Epithelial cell of esophagus (primary cell): ENCODE results near the gene CHD9.

Source experiments
- DNase-seq: peaks from one replicate; pipeline ENCODE4 v3.0.0; 2010; ENCODE audit warnings: low read depth
- H3K4me3 ChIP-seq: 2 replicates; pipeline ENCODE4 v1.5.1; 2011; ENCODE audit warnings: mild to moderate bottlenecking, low read length, control low read depth
- TF ChIP-seq, protein P1 (sequence below): IDR thresholded peaks from 2 replicates; pipeline ENCODE4 v1.5.1; 2011; ENCODE audit warnings: low read depth, mild to moderate bottlenecking, low read length, control low read depth, inconsistent platforms; ENCODE audit not compliant: insufficient read depth; ENCODE audit errors: missing control alignments

CHD9 gene

GRCh38 chr16:53334581-53334980 lies 279.8 kb downstream of the CHD9 start:
- no peak for DNase-seq
- no peak overlapping the region for H3K4me3 ChIP-seq
- TF ChIP-seq, protein P1, sequence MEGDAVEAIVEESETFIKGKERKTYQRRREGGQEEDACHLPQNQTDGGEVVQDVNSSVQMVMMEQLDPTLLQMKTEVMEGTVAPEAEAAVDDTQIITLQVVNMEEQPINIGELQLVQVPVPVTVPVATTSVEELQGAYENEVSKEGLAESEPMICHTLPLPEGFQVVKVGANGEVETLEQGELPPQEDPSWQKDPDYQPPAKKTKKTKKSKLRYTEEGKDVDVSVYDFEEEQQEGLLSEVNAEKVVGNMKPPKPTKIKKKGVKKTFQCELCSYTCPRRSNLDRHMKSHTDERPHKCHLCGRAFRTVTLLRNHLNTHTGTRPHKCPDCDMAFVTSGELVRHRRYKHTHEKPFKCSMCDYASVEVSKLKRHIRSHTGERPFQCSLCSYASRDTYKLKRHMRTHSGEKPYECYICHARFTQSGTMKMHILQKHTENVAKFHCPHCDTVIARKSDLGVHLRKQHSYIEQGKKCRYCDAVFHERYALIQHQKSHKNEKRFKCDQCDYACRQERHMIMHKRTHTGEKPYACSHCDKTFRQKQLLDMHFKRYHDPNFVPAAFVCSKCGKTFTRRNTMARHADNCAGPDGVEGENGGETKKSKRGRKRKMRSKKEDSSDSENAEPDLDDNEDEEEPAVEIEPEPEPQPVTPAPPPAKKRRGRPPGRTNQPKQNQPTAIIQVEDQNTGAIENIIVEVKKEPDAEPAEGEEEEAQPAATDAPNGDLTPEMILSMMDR, result no peak

DNA sequence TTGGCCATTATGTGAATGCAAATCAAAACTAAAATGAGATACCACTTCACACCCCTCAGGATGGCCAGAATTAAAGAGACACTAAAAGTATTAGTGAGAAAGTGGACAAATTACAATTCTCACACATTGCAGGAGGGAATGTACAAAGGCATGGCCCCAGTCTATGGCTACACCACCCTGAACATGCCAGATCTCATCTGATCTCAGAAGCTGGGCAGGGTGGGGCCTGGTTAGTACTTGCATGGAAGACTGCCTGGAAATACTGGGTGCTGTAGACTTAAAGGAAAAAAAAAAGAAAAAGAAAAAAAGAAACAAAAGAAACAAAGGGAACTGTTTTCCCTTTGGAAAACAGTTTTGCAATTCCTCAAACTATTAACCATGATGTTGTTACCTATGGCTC lies 282.5 kb downstream of the CHD9 start:
- TF ChIP-seq, protein P1, result no peak
- peak; percentile 4 for DNase-seq
- no peak overlapping the region for H3K4me3 ChIP-seq

DNA sequence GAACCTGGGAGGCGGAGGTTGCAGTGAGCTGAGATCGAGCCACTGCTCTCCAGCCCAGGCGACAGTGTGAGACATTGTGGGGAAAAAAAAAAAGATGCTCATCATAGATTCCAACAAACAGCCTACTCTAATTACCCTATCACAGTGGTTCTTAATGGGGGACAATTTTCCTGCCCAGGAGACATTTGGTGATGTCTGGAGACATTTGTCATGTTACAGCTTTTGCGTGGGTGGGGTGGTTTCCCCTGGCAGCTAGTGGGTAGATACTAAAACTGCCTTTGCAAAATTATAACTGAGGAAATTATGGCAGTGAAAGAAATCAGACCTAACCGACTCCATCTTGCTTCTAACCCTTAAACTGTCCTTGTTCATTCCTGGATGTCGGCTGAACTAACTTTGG lies 287.0 kb downstream of the CHD9 start:
- DNase-seq, result no peak
- TF ChIP-seq, protein P1, result no peak
- no peak overlapping the region for H3K4me3 ChIP-seq

- DNase-seq, result no peak
- TF ChIP-seq, protein P1, result no peak
- no peak overlapping the region for H3K4me3 ChIP-seq
Observed at GRCh38 chr16:53355064-53355463, 300.3 kb downstream of the CHD9 start.

DNA sequence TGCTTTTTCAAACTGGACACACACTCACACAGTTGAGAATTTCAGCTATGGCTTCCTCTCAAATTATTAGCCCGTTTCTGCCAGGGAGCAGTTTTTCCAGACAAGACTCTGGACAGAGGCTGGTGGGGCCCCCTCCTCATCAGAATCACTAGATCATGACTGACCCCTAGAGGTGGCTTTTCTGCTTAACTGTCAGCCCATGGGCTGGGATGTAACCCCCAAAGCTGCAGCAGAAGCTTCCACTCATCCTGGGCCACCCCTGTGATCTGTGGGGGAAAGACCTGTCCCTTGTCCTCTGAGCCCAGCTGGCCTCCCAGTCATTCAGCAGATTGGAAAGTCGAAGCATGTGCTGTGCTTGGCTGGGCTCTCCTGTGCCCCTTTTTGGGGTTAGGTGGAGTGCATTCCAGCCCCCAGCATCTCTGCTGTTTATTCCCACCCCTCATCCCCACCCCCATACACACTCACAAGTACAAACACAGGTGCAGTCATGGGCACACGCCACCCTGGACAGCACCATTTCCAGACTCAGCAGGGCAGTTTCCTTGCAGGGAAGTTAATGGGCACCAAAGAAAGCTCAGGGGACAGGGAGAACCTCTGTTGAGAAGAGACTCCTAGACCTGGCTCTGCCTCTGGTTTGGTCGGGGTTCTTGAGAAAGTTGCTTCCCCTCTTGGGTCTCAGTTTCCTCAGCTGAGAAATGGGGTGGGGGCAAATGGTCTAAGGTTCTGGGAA lies 301.9 kb downstream of the CHD9 start:
- TF ChIP-seq, protein P1, result no peak
- H3K4me3 ChIP-seq, result no peak overlapping the region

GRCh38 chr16:53357208-53357586 lies 302.4 kb downstream of the CHD9 start:
- no peak for DNase-seq
- no peak overlapping the region for H3K4me3 ChIP-seq
- TF ChIP-seq, protein P1, result no peak

More for the DNA sequence above, 301.9 kb downstream of the CHD9 start:
- no peak for DNase-seq

- H3K4me3 ChIP-seq, result no peak overlapping the region
- DNase-seq, result no peak
- TF ChIP-seq, protein P1, result no peak
Observed at GRCh38 chr16:53357955-53358354, 303.2 kb downstream of the CHD9 start.
